Measurements from ENCODE around the gene GABRD.

The GABRD gene

GRCh38 chr1:2003541-2004131 is 15.5 kb upstream of the GABRD start, which contains the start of gene CFAP74:
Gene CFAP74, minus strand, starts transcription at chr1:2003786. Its CDS starts 12,830 bp downstream, at chr1:1990956.
- no peak within 1 kb of the TSS for H2AFZ ChIP-seq (ENCODE audit: low read length)
- H3F3A ChIP-seq (ENCODE audit: low read depth): no peaks in the 10 kb centered on the region
- no peaks in the 10 kb centered on the region for H3K4me1 ChIP-seq (ENCODE audit: insufficient read depth, low read length, poor library complexity, severe bottlenecking)
- no peaks in the 10 kb centered on the region for H3K27me3 ChIP-seq (ENCODE audit: insufficient read depth, low read length, poor library complexity, severe bottlenecking)
- TF ChIP-seq CTCF (conservative IDR thresholded peaks at IDR 0.05; ENCODE audit: low read length): no peak
- TF ChIP-seq EZH2phosphoT487 (IDR thresholded peaks at IDR 0.05; ENCODE audit: borderline replicate concordance): no peak
- H3K4me2 ChIP-seq (ENCODE audit: low read depth, low read length, poor library complexity, severe bottlenecking): no peak within 1 kb of the TSS
- H3K9me2 ChIP-seq (replicated peaks; ENCODE audit: low read depth, low read length): no peaks in the 10 kb centered on the region
- H3K4me3 ChIP-seq (ENCODE audit: low read length, poor library complexity, severe bottlenecking): no peak within 1 kb of the TSS
- no peaks in the 10 kb centered on the region for H3K36me3 ChIP-seq (ENCODE audit: insufficient read depth, low read length)
- no peaks in the 10 kb centered on the region for H3K79me2 ChIP-seq (ENCODE audit: insufficient read depth, low read length)
- H4K20me1 ChIP-seq (ENCODE audit: insufficient read depth, low read length, poor library complexity, severe bottlenecking): no peaks in the 10 kb centered on the region
- H3K9ac ChIP-seq (ENCODE audit: low read depth, low read length, poor library complexity, severe bottlenecking): no peak within 1 kb of the TSS
- no peaks in the 10 kb centered on the region for H3K9me3 ChIP-seq (ENCODE audit: insufficient read depth, low read depth, low read length)

GRCh38 chr1:2004856-2005255 is 14.3 kb upstream of the GABRD start:
- TF ChIP-seq CTCF (conservative IDR thresholded peaks at IDR 0.05; ENCODE audit: low read length): no peak
- TF ChIP-seq EZH2phosphoT487 (IDR thresholded peaks at IDR 0.05; ENCODE audit: borderline replicate concordance): no peak
- Histone ChIP-seq H3K4me1 (ENCODE audit: insufficient read depth, low read length, poor library complexity, severe bottlenecking) (no peaks in the 10 kb centered on the region), H3K27me3 (ENCODE audit: insufficient read depth, low read length, poor library complexity, severe bottlenecking) (no peaks in the 10 kb centered on the region), H3K9ac (ENCODE audit: low read depth, low read length, poor library complexity, severe bottlenecking) (no peak overlapping the region), H3K79me2 (ENCODE audit: insufficient read depth, low read length) (no peaks in the 10 kb centered on the region), H3K9me2 (replicated peaks; ENCODE audit: low read depth, low read length) (no peaks in the 10 kb centered on the region), H2AFZ (ENCODE audit: low read length) (no peak overlapping the region), H3F3A (ENCODE audit: low read depth) (no peaks in the 10 kb centered on the region), H4K20me1 (ENCODE audit: insufficient read depth, low read length, poor library complexity, severe bottlenecking) (no peaks in the 10 kb centered on the region), H3K9me3 (ENCODE audit: insufficient read depth, low read depth, low read length) (no peaks in the 10 kb centered on the region), H3K4me3 (ENCODE audit: low read length, poor library complexity, severe bottlenecking) (no peak overlapping the region), H3K36me3 (ENCODE audit: insufficient read depth, low read length) (no peaks in the 10 kb centered on the region), H3K4me2 (ENCODE audit: low read depth, low read length, poor library complexity, severe bottlenecking) (no peak overlapping the region)

- no peaks in the 10 kb centered on the region for H3F3A ChIP-seq (ENCODE audit: low read depth)
- no peaks in the 10 kb centered on the region for H4K20me1 ChIP-seq (ENCODE audit: insufficient read depth, low read length, poor library complexity, severe bottlenecking)
- H2AFZ ChIP-seq (ENCODE audit: low read length): no peak overlapping the region
- no peaks in the 10 kb centered on the region for H3K36me3 ChIP-seq (ENCODE audit: insufficient read depth, low read length)
- no peak overlapping the region for H3K4me3 ChIP-seq (ENCODE audit: low read length, poor library complexity, severe bottlenecking)
- no peaks in the 10 kb centered on the region for H3K79me2 ChIP-seq (ENCODE audit: insufficient read depth, low read length)
- no peaks in the 10 kb centered on the region for H3K9me3 ChIP-seq (ENCODE audit: insufficient read depth, low read depth, low read length)
- no peaks in the 10 kb centered on the region for H3K9me2 ChIP-seq (replicated peaks; ENCODE audit: low read depth, low read length)
- H3K4me2 ChIP-seq (ENCODE audit: low read depth, low read length, poor library complexity, severe bottlenecking): no peak overlapping the region
- TF ChIP-seq EZH2phosphoT487 (IDR thresholded peaks at IDR 0.05; ENCODE audit: borderline replicate concordance) (no peak), CTCF (conservative IDR thresholded peaks at IDR 0.05; ENCODE audit: low read length) (no peak)
- H3K9ac ChIP-seq (ENCODE audit: low read depth, low read length, poor library complexity, severe bottlenecking): no peak overlapping the region
- no peaks in the 10 kb centered on the region for H3K27me3 ChIP-seq (ENCODE audit: insufficient read depth, low read length, poor library complexity, severe bottlenecking)
- peaks cover 6% of the 10 kb centered on the region for H3K4me1 ChIP-seq (ENCODE audit: insufficient read depth, low read length, poor library complexity, severe bottlenecking)
Measured at GRCh38 chr1:2009101-2010053, 9.8 kb upstream of the GABRD start.
